ENCODE data around the gene RASL10B.
A peak's percentile ranks its signal among the peaks of the same experiment; 100 is the strongest.

Gene RASL10B

DNA sequence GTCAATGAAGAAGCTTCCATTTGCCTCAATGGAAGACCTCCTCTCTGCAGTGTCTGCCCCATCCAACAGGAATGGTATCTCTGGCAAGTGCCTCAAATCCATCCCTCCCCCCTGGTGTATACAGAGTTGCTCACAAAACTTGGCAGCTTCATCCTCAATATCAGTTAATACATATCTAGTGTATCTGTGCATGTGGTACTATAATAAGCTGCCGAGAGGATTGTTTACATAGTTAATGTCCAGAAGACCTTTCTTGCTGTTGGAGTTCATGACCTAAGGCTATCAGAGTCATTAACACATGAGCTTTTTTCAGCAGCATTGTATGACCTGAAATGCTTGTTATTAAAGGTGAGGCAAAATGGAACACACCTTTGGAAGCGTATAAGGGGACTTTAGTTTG lies 14.0 kb upstream of the RASL10B start:
- DNase-seq (ENCODE audit: low read depth, low spot score): no peak

- DNase-seq (ENCODE audit: low read depth, low spot score): no peak
These were observed 7.7 kb upstream of the RASL10B start for GRCh38 chr17:35723735-35724134.

- no peak for DNase-seq (ENCODE audit: low read depth, low spot score)
These were observed 6.4 kb upstream of the RASL10B start for GRCh38 chr17:35725058-35725457.

GRCh38 chr17:35725802-35726126 lies 5.7 kb upstream of the RASL10B start:
- no peak for DNase-seq (ENCODE audit: low read depth, low spot score)

DNA sequence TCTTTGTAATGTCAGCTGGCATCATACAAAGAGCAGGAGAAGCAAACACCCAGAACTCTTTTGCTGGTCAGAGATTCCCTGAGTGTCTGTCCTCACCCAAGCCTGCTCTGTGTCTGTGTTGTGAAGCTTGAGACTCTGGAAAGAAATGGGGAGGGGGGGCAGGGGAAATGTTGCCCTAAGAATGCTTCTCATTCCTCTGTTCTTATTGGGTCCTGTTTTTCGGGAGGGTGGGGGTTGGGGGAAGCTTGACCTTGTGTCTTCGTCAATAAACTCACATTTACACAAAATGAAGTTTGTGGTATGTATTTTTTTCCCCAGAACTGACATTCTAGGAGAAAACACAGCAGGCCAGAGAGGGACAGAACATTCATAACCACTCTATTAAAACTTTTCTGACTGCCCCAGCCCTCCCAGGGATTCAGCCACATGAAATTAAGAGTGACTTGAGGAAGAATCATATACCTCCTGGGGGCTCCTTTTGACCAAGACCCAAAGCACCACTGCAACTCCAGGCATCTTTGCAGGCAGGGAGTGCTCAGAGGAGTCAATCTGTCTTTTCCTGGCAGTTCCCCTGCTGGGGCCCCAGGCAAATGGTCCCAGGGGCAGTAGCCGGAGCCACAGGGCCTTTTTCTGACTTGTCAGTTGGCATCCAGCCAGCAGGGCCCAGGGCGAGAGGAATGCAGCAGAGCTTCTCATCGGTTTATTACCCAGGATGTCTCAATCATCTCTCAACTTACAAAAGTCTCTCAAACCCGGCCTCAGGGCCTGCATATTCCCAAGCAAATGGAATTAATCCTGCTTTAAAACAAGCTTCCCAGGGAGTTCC lies 5.1 kb upstream of the RASL10B start:
- peak; percentile 74 for DNase-seq (ENCODE audit: low read depth, low spot score)

GRCh38 chr17:35726953-35727460 lies 4.4 kb upstream of the RASL10B start:
- no peak for DNase-seq (ENCODE audit: low read depth, low spot score)

DNA sequence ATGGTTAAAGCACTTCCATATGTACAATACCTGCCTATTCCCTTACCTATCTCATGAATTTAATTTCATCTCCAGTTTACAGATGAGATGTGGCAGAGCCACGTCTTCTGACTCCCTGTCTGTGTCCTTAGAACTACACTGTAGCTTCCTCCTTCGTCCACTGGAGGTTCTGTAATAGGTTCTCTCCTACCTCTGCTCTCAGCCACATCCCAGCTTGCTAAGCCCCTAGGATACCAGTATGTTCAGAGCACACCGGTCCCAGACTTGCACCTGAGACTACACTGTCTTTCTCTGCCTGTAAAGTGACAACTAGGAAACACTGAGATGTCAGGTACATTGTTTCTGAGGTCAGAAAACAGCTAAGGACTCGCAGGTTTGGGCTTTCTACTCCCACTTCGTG lies 3.8 kb upstream of the RASL10B start:
- DNase-seq (ENCODE audit: low read depth, low spot score): no peak

DNA sequence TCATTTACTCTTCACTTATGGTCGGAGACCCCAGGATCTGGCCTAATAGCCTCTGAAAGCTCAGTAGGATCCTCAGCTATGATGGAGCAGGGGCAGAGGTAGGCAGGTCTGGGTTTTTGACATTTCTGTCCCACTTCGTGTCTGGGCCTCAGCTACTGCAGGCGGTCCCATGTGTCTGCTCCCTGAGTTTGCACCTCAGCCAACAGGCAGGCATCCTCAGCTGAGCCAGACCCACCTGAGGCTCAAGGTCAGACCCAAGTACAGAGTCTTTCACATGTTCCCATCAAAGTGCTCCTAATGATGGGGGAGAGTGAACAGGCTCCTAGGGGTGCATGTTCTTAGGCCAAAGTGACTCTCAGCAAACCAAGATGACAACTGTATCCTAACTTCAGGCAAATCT lies 2.9 kb upstream of the RASL10B start:
- no peak for DNase-seq (ENCODE audit: low read depth, low spot score)

- DNase-seq (ENCODE audit: low read depth, low spot score): no peak
These were observed 2.0 kb upstream of the RASL10B start for GRCh38 chr17:35729405-35729833.

DNA sequence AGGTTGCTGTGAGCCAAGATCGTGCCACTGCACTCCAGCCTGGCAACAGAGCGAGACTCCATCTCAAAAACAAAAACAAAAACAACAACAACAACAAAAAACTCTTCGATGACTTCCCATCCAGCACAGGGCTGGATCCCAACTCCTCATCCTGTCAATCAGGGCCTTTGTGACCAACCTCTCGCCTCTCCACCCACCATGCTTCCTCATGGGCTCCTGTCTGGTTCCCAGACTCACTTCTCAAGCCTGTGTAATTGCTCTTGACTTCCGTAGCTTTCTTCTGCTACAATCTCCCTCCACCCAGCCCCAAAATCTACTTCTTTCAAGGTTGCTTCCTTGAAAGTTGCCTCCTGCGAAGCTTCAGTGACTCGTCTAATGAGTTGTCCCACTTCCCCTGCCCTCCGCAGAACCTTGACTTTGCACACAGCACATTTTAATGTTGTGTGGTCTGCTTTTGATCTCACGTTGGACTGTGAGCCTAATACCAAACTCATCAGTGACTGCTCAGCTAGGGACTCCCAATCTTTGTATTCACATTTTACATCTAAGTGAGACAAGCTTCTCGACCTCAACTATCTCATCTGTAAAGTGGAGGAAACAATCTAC lies 936 bp upstream of the RASL10B start:
- DNase-seq (ENCODE audit: low read depth, low spot score): no peak

- DNase-seq (ENCODE audit: low read depth, low spot score): no peak
These were observed 722 bp downstream of the RASL10B start for GRCh38 chr17:35731917-35732805.

DNA sequence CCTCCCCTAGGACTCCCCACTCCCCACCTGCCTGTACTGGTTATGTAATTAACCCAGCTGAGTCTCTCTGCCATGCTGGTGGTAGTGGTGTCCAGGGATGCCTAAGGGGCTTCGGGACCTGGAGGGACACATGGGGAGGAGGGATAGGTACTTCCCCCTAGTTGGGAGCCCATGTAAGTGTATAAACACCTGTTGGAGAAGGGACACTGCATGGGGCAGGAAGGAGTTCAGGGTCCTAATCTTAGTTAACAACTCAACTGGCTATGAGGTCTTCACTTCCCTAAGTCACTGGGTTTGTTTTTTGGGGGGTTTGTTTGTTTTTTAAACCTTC lies 1.3 kb downstream of the RASL10B start:
- DNase-seq (ENCODE audit: low read depth, low spot score): no peak

- DNase-seq (ENCODE audit: low read depth, low spot score): no peak
These were observed 1.9 kb downstream of the RASL10B start for GRCh38 chr17:35733366-35733765.

GRCh38 chr17:35734396-35734795 lies 3.0 kb downstream of the RASL10B start:
- DNase-seq (ENCODE audit: low read depth, low spot score): no peak

GRCh38 chr17:35735036-35735805 lies 3.8 kb downstream of the RASL10B start:
- no peak for DNase-seq (ENCODE audit: low read depth, low spot score)

DNA sequence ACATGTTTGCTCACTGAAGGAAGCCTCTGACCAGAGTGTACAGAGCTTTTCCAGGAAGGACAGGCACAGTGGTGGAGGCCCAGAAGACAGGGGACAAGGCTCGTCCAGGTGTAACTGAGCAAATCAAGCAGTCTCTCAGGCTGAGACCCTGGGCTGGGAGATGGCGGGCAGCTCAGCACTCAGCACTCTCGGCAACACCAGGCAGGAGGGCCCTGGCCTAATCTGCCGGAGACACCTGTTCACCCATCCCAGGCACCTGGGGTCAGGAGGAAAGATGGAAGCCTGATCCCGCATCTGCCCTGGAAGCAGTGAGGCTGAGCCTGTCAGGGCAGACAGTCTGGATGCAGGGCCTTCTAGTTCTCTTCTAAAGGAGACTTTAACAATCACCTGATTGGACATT lies 4.8 kb downstream of the RASL10B start:
- no peak for DNase-seq (ENCODE audit: low read depth, low spot score)

GRCh38 chr17:35738519-35739133 lies 7.2 kb downstream of the RASL10B start:
- no peak for DNase-seq (ENCODE audit: low read depth, low spot score)

DNA sequence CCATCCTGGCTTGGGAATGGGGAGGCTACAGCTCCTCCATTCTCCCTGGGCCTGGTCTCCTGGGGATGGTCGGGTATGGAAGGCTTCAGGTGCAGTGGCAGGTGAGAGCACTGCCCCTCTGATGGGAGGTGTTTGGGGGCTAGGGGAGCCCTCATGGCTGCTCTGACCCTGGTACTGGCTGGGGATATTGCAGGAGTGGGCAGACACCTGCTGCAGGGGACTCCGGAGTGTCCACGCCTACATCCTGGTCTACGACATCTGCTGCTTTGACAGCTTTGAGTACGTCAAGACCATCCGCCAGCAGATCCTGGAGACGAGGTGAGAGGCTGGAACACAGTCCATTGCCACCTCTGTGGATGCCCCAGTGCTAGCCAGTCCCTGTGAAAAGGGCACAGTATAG lies 8.8 kb downstream of the RASL10B start:
- DNase-seq (ENCODE audit: low read depth, low spot score): no peak

DNA sequence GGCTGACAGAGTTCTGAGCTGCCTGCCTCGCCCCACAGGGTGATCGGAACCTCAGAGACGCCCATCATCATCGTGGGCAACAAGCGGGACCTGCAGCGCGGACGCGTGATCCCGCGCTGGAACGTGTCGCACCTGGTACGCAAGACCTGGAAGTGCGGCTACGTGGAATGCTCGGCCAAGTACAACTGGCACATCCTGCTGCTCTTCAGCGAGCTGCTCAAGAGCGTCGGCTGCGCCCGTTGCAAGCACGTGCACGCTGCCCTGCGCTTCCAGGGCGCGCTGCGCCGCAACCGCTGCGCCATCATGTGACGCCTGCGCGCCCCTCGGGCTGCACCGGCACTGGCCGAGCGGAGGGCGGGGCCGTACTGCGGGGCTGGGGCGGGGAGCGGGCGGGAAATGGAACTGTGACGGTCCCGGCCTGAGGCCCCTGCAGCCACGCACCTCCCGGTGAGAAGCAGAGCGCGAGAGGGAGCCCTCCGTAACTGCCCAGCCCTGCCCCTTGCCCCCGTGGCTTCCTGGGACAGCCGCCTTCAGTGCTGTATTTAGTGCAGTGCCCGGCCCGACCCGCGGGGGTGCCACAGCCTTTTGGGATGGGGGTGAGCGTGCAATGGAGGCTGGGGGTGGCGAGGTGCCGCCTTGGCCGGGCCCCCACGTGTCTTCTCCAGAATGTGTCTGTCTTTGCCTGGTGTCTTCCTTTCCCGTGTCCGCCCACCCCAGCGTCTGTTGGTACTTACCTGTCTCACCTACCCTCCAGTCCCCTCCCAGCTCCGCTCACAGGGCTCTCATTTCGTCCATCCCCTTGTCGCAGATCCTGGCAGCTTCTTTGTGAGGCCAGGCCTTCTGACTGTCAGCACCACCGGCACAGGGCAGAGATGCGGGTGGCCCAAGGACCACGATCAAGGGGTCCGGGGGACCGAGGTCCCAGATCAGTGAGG lies 9.8 kb downstream of the RASL10B start:
- DNase-seq (ENCODE audit: low read depth, low spot score): no peak

DNA sequence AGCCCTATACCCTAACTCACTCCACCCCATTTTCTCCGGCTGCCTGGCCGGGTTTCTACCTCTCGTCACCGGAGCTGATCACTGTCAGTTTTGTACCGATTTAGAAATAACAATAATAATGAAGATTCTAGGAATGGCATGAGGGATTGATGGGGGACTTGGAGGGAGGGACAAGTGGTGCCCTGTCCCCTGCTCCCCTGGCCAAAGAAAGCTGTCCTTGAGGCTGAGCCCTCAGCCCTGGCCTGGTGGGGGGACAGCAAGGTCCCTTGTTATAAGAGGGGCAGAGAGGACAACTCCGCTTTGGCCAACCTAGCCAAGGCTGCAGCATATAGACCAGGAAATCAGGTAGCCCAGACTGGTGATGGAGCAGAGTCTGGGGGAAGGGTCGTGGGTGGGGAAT lies 11.1 kb downstream of the RASL10B start:
- DNase-seq (ENCODE audit: low read depth, low spot score): no peak
